ENCODE measurements around the gene MAPKAPK3.

The MAPKAPK3 gene

GRCh38 chr3:50644561-50644960 is 27.6 kb downstream of the MAPKAPK3 start:
- intact Hi-C loops (cut with DNase I), result no loop called here
- peak in 6 of 42 donors; percentile 15 to 54 (median 32) for DNase-seq

- intact Hi-C loops (cut with DNase I), result no loop called here
- DNase-seq, result no peak
Measured at GRCh38 chr3:50645378-50645777, 28.4 kb downstream of the MAPKAPK3 start.

GRCh38 chr3:50648313-50648712 is 31.4 kb downstream of the MAPKAPK3 start:
- peak in 1 of 42 donors; percentile 9 for DNase-seq
- intact Hi-C loops (cut with DNase I), result no loop called here

- intact Hi-C loops (cut with DNase I), result no loop called here
Measured at GRCh38 chr3:50648944-50649343, 32.0 kb downstream of the MAPKAPK3 start.

GRCh38 chr3:50649451-50649931 is 32.5 kb downstream of the MAPKAPK3 start:
- DNase-seq, result peak; percentile 44 to 93 (median 73)
- intact Hi-C loops (cut with DNase I), result no loop called here

More at GRCh38 chr3:50648944-50649343, 32.0 kb downstream of the MAPKAPK3 start:
- DNase-seq, result no peak

- intact Hi-C loops (cut with DNase I), result no loop called here
Measured at GRCh38 chr3:50650018-50650417, 33.1 kb downstream of the MAPKAPK3 start.

GRCh38 chr3:50651445-50651844 is 34.5 kb downstream of the MAPKAPK3 start:
- intact Hi-C loops (cut with DNase I), result no loop called here

More at GRCh38 chr3:50650018-50650417, 33.1 kb downstream of the MAPKAPK3 start:
- DNase-seq, result no peak

GRCh38 chr3:50651920-50652529 is 35.1 kb downstream of the MAPKAPK3 start:
- intact Hi-C loops (cut with DNase I), result no loop called here
- peak in 8 of 42 donors; percentile 17 to 57 (median 25) for DNase-seq

More at GRCh38 chr3:50651445-50651844, 34.5 kb downstream of the MAPKAPK3 start:
- DNase-seq, result no peak

- intact Hi-C loops (cut with DNase I), result no loop called here
- peak in 17 of 42 donors; percentile 19 to 71 (median 40) for DNase-seq
Measured at GRCh38 chr3:50652709-50653108, 35.8 kb downstream of the MAPKAPK3 start.

GRCh38 chr3:50653937-50654595 is 37.1 kb downstream of the MAPKAPK3 start:
- no peak for DNase-seq
- intact Hi-C loops (cut with DNase I), result no loop called here

- DNase-seq, result no peak
- intact Hi-C loops (cut with DNase I), result no loop called here
Measured at GRCh38 chr3:50655009-50655830, 38.3 kb downstream of the MAPKAPK3 start.

- no peak for DNase-seq
Measured at GRCh38 chr3:50656417-50657195, 39.7 kb downstream of the MAPKAPK3 start.

GRCh38 chr3:50657407-50657806 is 40.5 kb downstream of the MAPKAPK3 start:
- intact Hi-C loops (cut with DNase I), result no loop called here
- DNase-seq, result no peak

More at GRCh38 chr3:50656417-50657195, 39.7 kb downstream of the MAPKAPK3 start:
- intact Hi-C loops (cut with DNase I), result no loop called here

- intact Hi-C loops (cut with DNase I), result no loop called here
- DNase-seq, result no peak
Measured at GRCh38 chr3:50657816-50658215, 40.9 kb downstream of the MAPKAPK3 start.

GRCh38 chr3:50658416-50658815 is 41.5 kb downstream of the MAPKAPK3 start:
- DNase-seq, result peak in 1 of 42 donors; percentile 3
- intact Hi-C loops (cut with DNase I), result no loop called here

GRCh38 chr3:50658831-50659230 is 41.9 kb downstream of the MAPKAPK3 start:
- intact Hi-C loops (cut with DNase I), result no loop called here
- DNase-seq, result peak in 2 of 42 donors; percentile 1 to 11

GRCh38 chr3:50660386-50660785 is 43.4 kb downstream of the MAPKAPK3 start:
- DNase-seq, result peak in 5 of 42 donors; percentile 1 to 15 (median 10)

GRCh38 chr3:50661321-50661837 is 44.4 kb downstream of the MAPKAPK3 start:
- intact Hi-C loops (cut with DNase I), result no loop called here
- DNase-seq, result peak in 1 of 42 donors; percentile 2

More at GRCh38 chr3:50660386-50660785, 43.4 kb downstream of the MAPKAPK3 start:
- intact Hi-C loops (cut with DNase I), result no loop called here

Measured in head of caudate nucleus (tissue), 42 donors.